ENCODE measurements around the gene ZNF778.
A peak's percentile ranks its signal among the peaks of the same experiment; 100 is the strongest.

Gene ZNF778

GRCh38 chr16:89274561-89275283 lies 57.2 kb downstream of the ZNF778 start:
- Histone ChIP-seq H2BK5ac (ENCODE audit: low read depth, low read length, poor library complexity, severe bottlenecking) (no peak overlapping the region), H2BK12ac (ENCODE audit: low read length in 2 of 2) (no peak overlapping the region), H2AK5ac (ENCODE audit: low read length, severe bottlenecking) (no peak overlapping the region), H2BK15ac (ENCODE audit: low read depth, poor library complexity, severe bottlenecking) (no peak overlapping the region), H3K79me1 (replicated peaks; ENCODE audit: low read length, poor library complexity, severe bottlenecking) (peaks cover 66% of the 10 kb centered on the region), H3K4me1 (ENCODE audit: control insufficient read depth, insufficient read depth, low read depth, low read length) (peaks cover 22% of the 10 kb centered on the region), H3K4ac (ENCODE audit: low read depth in 1 of 2, low read length in 2 of 2) (no peak overlapping the region), H3K9ac (ENCODE audit: low read length) (no peak overlapping the region), H3K36me3 (ENCODE audit: control insufficient read depth in 1 of 2, insufficient read depth in 2 of 2, low read depth in 1 of 2, low read length in 2 of 2) (peaks cover 86 to 87% of the 10 kb centered on the region in 2 experiments), H3K4me2 (ENCODE audit: low read length, poor library complexity, severe bottlenecking) (no peak overlapping the region), H3K23ac (ENCODE audit: low read length in 2 of 2) (no peak overlapping the region), H3K27me3 (ENCODE audit: control insufficient read depth in 1 of 2, insufficient read depth in 1 of 2, low read length in 2 of 2) (no peaks in the 10 kb centered on the region), H3K4me3 (ENCODE audit: insufficient read depth in 1 of 2, low read depth in 1 of 2, low read length in 2 of 2) (no peak overlapping the region), H4K8ac (ENCODE audit: low read length) (no peak overlapping the region), H2AFZ (ENCODE audit: low read depth, low read length) (no peak overlapping the region), H3K27ac (ENCODE audit: low read length, poor library complexity, severe bottlenecking) (no peak overlapping the region), H3K18ac (ENCODE audit: low read depth in 1 of 2, low read length in 2 of 2) (no peak overlapping the region), H2BK120ac (ENCODE audit: low read depth, low read length) (no peak overlapping the region), H4K91ac (ENCODE audit: low read length) (no peak overlapping the region), H3K9me3 (ENCODE audit: control insufficient read depth, low read length) (no peaks in the 10 kb centered on the region), H3K14ac (ENCODE audit: low read length in 2 of 2) (no peak overlapping the region)
- no peak for DNase-seq
- 99% methylated on average over 28 of the region's 30 CpGs for WGBS

DNA sequence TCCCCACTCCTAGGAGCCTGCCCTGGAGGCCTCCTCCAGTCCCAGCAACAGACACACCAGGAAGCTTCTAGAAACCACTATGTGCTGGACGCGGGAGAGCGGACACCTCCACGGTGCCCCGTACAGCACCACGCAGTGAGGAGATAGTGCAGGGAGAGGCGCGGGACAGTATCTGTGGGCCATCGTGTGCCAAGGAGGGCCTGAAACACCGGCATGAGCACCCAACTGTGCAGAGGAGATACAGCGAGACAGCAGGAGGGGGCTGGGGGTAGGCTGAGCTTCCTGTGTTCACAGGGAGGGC lies 57.7 kb downstream of the ZNF778 start:
- Histone ChIP-seq H3K23ac (ENCODE audit: low read length in 2 of 2) (no peak overlapping the region), H3K4ac (ENCODE audit: low read depth in 1 of 2, low read length in 2 of 2) (no peak overlapping the region), H3K9me3 (ENCODE audit: control insufficient read depth, low read length) (no peaks in the 10 kb centered on the region), H2BK15ac (ENCODE audit: low read depth, poor library complexity, severe bottlenecking) (no peak overlapping the region), H4K8ac (ENCODE audit: low read length) (no peak overlapping the region), H3K4me3 (ENCODE audit: insufficient read depth in 1 of 2, low read depth in 1 of 2, low read length in 2 of 2) (peak overlapping the region in 1 of 2 experiments; percentile 30), H3K14ac (ENCODE audit: low read length in 2 of 2) (no peak overlapping the region), H2AK5ac (ENCODE audit: low read length, severe bottlenecking) (no peak overlapping the region), H4K91ac (ENCODE audit: low read length) (no peak overlapping the region), H3K79me1 (replicated peaks; ENCODE audit: low read length, poor library complexity, severe bottlenecking) (peaks cover 66% of the 10 kb centered on the region), H3K27ac (ENCODE audit: low read length, poor library complexity, severe bottlenecking) (no peak overlapping the region), H3K4me2 (ENCODE audit: low read length, poor library complexity, severe bottlenecking) (no peak overlapping the region), H2BK120ac (ENCODE audit: low read depth, low read length) (no peak overlapping the region), H2BK5ac (ENCODE audit: low read depth, low read length, poor library complexity, severe bottlenecking) (no peak overlapping the region), H3K18ac (ENCODE audit: low read depth in 1 of 2, low read length in 2 of 2) (no peak overlapping the region), H3K4me1 (ENCODE audit: control insufficient read depth, insufficient read depth, low read depth, low read length) (peaks cover 20% of the 10 kb centered on the region), H2BK12ac (ENCODE audit: low read length in 2 of 2) (no peak overlapping the region), H3K27me3 (ENCODE audit: control insufficient read depth in 1 of 2, insufficient read depth in 1 of 2, low read length in 2 of 2) (no peaks in the 10 kb centered on the region), H3K9ac (ENCODE audit: low read length) (no peak overlapping the region), H2AFZ (ENCODE audit: low read depth, low read length) (no peak overlapping the region), H3K36me3 (ENCODE audit: control insufficient read depth in 1 of 2, insufficient read depth in 2 of 2, low read depth in 1 of 2, low read length in 2 of 2) (peaks cover 82 to 87% of the 10 kb centered on the region in 2 experiments)
- 98% methylated on average over 11 of the region's 11 CpGs for WGBS
- no peak for DNase-seq

GRCh38 chr16:89275837-89276720 lies 58.6 kb downstream of the ZNF778 start:
- no peak overlapping the region for H2AK5ac ChIP-seq (ENCODE audit: low read length, severe bottlenecking)
- H3K4me1 ChIP-seq (ENCODE audit: control insufficient read depth, insufficient read depth, low read depth, low read length), result peaks cover 20% of the 10 kb centered on the region
- H3K36me3 ChIP-seq (ENCODE audit: control insufficient read depth in 1 of 2, insufficient read depth in 2 of 2, low read depth in 1 of 2, low read length in 2 of 2), result peaks cover 80 to 87% of the 10 kb centered on the region in 2 experiments
- 96% methylated on average over 34 of the region's 39 CpGs for WGBS
- H2BK12ac ChIP-seq (ENCODE audit: low read length in 2 of 2), result no peak overlapping the region
- no peak overlapping the region for H3K23ac ChIP-seq (ENCODE audit: low read length in 2 of 2)
- H2BK120ac ChIP-seq (ENCODE audit: low read depth, low read length), result no peak overlapping the region
- H3K4ac ChIP-seq (ENCODE audit: low read depth in 1 of 2, low read length in 2 of 2), result no peak overlapping the region
- no peak overlapping the region for H4K91ac ChIP-seq (ENCODE audit: low read length)
- H3K27ac ChIP-seq (ENCODE audit: low read length, poor library complexity, severe bottlenecking), result no peak overlapping the region
- DNase-seq, result no peak
- H3K27me3 ChIP-seq (ENCODE audit: control insufficient read depth in 1 of 2, insufficient read depth in 1 of 2, low read length in 2 of 2), result no peaks in the 10 kb centered on the region
- H3K9me3 ChIP-seq (ENCODE audit: control insufficient read depth, low read length), result no peaks in the 10 kb centered on the region
- no peak overlapping the region for H2BK15ac ChIP-seq (ENCODE audit: low read depth, poor library complexity, severe bottlenecking)
- no peak overlapping the region for H3K4me2 ChIP-seq (ENCODE audit: low read length, poor library complexity, severe bottlenecking)
- H3K4me3 ChIP-seq (ENCODE audit: insufficient read depth in 1 of 2, low read depth in 1 of 2, low read length in 2 of 2), result no peak overlapping the region
- no peak overlapping the region for H3K14ac ChIP-seq (ENCODE audit: low read length in 2 of 2)
- peaks cover 58% of the 10 kb centered on the region for H3K79me1 ChIP-seq (replicated peaks; ENCODE audit: low read length, poor library complexity, severe bottlenecking)
- H3K18ac ChIP-seq (ENCODE audit: low read depth in 1 of 2, low read length in 2 of 2), result no peak overlapping the region
- H4K8ac ChIP-seq (ENCODE audit: low read length), result peak overlapping the region; percentile 7
- H2AFZ ChIP-seq (ENCODE audit: low read depth, low read length), result no peak overlapping the region
- no peak overlapping the region for H2BK5ac ChIP-seq (ENCODE audit: low read depth, low read length, poor library complexity, severe bottlenecking)
- no peak overlapping the region for H3K9ac ChIP-seq (ENCODE audit: low read length)

DNA sequence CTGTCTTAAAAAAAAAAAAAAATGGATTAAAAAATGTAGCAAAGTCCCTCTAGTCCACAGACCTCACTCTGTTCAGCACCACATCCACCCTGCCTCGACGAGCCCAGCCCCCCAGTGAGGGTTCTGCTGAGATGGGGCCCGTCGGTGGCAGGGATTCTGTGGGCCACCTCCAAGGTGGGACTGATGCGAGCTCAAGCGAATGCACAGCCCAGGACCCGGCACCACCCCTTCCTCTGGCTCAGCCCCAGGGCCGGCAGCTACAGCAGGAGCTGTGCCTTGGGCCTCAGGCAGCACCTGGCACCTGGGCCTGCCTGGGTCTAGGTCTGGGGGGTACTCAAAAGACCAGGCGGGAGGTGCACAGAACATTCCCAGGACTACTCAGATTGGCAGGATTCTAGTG lies 59.5 kb downstream of the ZNF778 start:
- peaks cover 20% of the 10 kb centered on the region for H3K4me1 ChIP-seq (ENCODE audit: control insufficient read depth, insufficient read depth, low read depth, low read length)
- DNase-seq, result no peak
- H3K79me1 ChIP-seq (replicated peaks; ENCODE audit: low read length, poor library complexity, severe bottlenecking), result peaks cover 50% of the 10 kb centered on the region
- no peak overlapping the region for H4K8ac ChIP-seq (ENCODE audit: low read length)
- no peak overlapping the region for H3K14ac ChIP-seq (ENCODE audit: low read length in 2 of 2)
- H2BK5ac ChIP-seq (ENCODE audit: low read depth, low read length, poor library complexity, severe bottlenecking), result no peak overlapping the region
- H3K36me3 ChIP-seq (ENCODE audit: control insufficient read depth in 1 of 2, insufficient read depth in 2 of 2, low read depth in 1 of 2, low read length in 2 of 2), result peaks cover 80 to 89% of the 10 kb centered on the region in 2 experiments
- 96% methylated on average over 9 of the region's 9 CpGs for WGBS
- H2BK12ac ChIP-seq (ENCODE audit: low read length in 2 of 2), result no peak overlapping the region
- no peak overlapping the region for H3K27ac ChIP-seq (ENCODE audit: low read length, poor library complexity, severe bottlenecking)
- no peak overlapping the region for H2BK120ac ChIP-seq (ENCODE audit: low read depth, low read length)
- H2AFZ ChIP-seq (ENCODE audit: low read depth, low read length), result no peak overlapping the region
- no peak overlapping the region for H3K23ac ChIP-seq (ENCODE audit: low read length in 2 of 2)
- no peak overlapping the region for H2BK15ac ChIP-seq (ENCODE audit: low read depth, poor library complexity, severe bottlenecking)
- H2AK5ac ChIP-seq (ENCODE audit: low read length, severe bottlenecking), result no peak overlapping the region
- no peak overlapping the region for H3K4me3 ChIP-seq (ENCODE audit: insufficient read depth in 1 of 2, low read depth in 1 of 2, low read length in 2 of 2)
- no peaks in the 10 kb centered on the region for H3K9me3 ChIP-seq (ENCODE audit: control insufficient read depth, low read length)
- no peak overlapping the region for H3K4me2 ChIP-seq (ENCODE audit: low read length, poor library complexity, severe bottlenecking)
- no peaks in the 10 kb centered on the region for H3K27me3 ChIP-seq (ENCODE audit: control insufficient read depth in 1 of 2, insufficient read depth in 1 of 2, low read length in 2 of 2)
- H3K4ac ChIP-seq (ENCODE audit: low read depth in 1 of 2, low read length in 2 of 2), result no peak overlapping the region
- no peak overlapping the region for H3K18ac ChIP-seq (ENCODE audit: low read depth in 1 of 2, low read length in 2 of 2)
- H4K91ac ChIP-seq (ENCODE audit: low read length), result no peak overlapping the region
- no peak overlapping the region for H3K9ac ChIP-seq (ENCODE audit: low read length)
